Measurements from ENCODE around the gene PLIN3.
A peak's percentile ranks its signal among the peaks of the same experiment; 100 is the strongest.
"Not testable (repeated sequence)": the region's sequence is repeated elsewhere in the genome, so short reads cannot be mapped to it uniquely, and the experiment has no call there.

PLIN3 gene

DNA sequence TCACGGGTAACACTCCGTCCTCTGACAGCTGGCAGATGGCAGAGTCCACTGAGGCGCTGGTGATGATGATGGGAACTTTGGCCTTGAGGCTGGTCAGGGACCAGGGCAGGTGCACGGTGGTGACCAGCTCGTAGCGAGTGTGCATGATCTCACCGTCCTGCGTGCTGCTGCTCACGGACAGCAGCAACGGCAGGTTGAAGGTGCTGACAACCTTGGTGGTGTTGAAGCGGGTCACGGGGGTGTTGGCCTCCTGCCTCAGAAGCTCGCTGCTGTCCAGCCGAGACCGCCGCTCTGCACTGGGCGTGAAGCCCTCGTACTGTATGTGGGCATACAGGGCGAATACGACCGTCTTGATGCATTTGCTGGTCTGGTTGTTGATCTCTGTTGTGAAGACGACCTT is 23.6 kb upstream of the PLIN3 start:
- DNase-seq (ENCODE audit: low spot score): no peak

DNA sequence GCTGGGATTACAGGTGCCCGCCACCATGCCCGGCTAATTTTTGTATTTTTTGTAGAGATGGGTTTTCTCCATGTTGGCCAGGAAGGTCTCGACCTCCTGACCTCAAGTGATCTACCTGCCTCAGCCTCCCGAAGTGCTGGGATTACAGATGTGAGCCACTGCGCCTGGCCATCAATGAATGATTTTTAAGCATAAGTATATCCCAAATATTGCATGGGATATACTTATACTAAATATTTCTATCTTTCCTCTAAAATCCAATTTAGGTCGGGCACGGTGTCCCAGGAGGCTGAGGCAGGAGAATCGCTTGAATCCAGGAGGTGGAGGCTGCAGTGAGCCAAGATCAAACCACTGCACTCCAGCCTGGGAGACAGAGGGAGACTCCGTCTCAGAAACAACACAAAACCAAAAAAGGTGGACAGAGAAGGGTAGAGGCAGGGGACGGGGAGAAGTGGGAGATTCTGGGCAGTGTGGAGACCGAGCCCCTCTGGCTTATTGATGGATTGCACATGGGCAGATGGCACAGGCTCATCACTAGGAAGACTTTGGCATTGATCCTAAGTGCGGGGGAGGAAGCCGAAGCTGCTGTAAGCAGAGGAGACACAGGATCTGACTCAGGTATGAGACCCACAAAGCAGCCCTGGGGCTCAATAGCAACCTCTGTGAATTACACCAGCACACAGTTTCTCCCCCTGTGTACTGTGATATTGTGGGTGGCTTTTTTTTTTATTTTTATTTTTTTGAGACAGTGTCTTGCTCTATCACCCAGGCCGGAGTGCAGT is 21.8 kb upstream of the PLIN3 start:
- no peak for DNase-seq (ENCODE audit: low spot score)

DNA sequence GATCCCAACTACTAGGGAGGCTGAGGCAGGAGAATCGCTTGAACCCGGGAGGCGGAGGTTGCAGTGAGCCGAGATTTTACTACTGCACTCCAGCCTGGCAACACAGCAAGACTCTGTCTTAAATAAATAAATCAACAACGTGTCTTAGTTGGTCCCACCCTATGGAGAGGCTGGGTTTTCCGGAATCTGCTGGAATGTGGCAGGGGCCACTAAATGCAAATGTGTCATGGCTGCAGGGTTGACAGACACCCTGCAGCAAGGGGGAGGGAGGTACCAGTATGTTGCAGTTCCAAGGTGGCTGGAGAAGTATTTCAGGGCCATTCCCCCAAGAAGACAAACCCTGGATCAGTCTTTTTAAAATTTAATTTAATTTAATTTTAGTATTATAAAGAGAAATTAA is 20.3 kb upstream of the PLIN3 start:
- DNase-seq (ENCODE audit: low spot score): not testable (repeated sequence)

DNA sequence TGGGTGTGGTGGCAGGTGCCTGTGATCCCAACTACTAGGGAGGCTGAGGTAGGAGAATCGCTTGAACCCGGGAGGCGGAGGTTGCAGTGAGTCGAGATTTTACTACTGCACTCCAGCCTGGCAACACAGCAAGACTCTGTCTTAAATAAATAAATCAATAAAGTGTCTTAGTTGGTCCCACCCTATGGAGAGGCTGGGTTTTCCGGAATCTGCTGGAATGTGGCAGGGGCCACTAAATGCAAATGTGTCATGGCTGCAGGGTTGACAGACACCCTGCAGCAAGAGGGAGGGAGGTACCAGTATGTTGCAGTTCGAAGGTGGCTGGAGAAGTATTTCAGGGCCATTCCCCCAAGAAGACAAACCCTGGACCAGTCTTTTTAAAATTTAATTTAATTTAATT is 17.5 kb upstream of the PLIN3 start:
- DNase-seq (ENCODE audit: low spot score): not testable (repeated sequence)

DNA sequence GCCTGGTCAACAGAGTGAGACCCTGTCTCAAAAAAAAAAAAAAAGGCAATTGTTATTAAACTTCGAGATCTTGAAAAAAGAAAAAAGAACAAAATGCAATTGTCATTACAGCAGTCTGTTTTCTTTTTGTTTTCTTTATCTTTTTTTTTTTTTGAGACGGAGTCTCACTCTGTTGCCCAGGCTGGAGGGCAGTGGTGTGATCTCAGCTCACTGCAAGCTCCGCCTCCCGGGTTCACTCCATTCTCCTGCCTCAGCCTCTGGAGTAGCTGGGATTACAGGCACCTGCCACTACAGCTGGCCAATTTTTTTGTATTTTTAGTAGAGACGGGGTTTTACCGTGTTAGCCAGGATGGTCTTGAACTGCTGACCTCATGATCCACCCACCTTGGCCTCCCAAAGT is 15.4 kb upstream of the PLIN3 start:
- not testable (repeated sequence) for DNase-seq (ENCODE audit: low spot score)

DNA sequence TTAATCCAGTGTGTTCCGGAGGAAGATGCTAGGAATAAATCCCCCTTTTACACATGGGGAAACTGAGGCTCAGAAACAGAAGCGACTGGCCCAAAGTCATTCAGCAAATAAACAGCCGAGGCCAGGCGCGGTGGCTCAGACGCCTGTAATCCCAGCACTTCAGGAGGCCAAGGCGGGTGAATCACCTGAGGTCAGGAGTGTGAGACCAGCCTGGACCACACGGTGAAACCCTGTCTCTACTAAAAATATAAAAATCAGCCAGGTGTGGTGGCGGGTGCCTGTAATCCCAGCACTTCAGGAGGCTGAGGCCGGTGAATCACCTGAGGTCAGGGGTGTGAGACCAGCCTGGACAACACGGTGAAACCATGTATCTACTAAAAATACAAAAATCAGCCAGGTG is 11.6 kb upstream of the PLIN3 start:
- DNase-seq (ENCODE audit: low spot score): no peak

DNA sequence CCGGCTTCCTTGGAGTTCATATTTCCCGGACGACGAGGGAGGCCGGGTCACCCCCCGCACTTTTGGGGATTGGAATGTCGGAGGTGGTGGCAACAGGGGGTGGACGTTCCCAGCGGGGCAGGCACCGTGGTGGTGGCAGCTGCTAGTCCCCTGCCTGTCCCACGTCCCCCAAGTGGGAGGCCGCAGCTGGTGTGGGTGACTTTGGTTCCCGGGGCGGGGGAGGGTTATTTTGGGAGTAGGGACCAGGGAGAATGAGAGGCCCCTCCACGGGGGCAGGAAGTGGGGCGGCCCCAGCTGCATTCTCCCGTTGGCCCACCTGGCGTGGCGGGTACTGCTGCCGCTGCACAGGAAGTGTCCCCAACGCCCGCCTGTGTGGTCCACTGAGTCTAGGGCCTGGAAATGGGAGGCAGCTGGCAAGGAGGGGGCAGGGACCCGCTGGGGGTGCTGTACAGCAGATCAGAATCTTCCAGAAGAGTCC is 11.1 kb upstream of the PLIN3 start:
- peak; percentile 51 for DNase-seq (ENCODE audit: low spot score)

DNA sequence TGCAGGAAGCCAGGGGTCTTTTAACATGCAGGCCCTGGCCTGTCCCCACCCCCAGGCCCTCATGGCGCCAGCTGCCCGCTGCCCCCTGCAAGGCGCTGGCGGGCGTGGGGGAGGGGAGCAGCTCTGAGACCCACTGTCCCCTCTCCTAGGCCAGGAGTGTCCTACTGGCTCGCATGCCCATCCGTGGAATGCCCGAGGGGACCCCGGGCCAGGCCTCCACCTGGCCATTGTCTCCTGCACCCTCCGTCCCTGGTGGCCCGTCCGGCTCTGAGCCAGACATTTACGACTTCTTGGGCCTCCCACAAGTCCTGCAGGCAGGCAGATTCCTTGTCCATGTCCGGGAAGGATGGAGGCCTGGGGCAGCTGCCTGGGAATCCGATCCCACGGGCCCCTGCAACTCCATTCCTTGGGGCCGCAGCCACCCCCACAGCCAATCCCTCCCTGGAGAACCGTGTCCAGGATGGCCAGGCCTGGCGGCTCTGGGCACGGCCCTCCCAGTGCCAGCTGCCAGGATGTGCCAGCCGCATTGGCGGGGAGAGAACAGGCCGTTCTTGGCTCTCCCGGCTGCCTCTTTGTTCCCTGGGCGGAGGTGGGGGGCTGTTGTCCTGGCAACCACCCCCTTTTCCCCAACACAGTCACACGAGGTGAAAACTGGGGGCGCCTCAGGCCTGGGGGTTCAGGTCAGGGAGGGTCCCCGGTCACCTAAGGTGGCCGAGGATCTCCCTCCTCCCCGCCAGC is 10.5 kb upstream of the PLIN3 start:
- peak; percentile 58 for DNase-seq (ENCODE audit: low spot score)

DNA sequence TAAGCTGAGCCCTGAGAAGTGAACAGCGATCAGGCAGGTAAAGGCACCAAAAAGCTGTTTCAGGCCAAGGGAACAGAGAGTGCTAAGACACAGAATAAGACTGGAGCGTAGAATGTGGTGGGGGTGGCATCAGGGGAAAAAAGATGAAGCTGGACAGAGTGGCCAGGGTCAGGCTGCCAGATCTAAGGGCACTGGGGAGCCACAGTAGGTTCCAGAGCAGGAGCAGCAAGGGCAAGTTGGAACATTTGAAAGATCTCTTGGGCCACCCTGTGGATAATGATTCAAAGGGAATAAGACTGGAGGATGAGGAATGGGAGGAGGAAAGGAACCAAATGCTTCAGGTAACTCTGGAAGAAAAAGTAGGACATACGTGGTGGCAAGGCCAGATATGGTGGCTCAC is 6.5 kb upstream of the PLIN3 start:
- no peak for DNase-seq (ENCODE audit: low spot score)

DNA sequence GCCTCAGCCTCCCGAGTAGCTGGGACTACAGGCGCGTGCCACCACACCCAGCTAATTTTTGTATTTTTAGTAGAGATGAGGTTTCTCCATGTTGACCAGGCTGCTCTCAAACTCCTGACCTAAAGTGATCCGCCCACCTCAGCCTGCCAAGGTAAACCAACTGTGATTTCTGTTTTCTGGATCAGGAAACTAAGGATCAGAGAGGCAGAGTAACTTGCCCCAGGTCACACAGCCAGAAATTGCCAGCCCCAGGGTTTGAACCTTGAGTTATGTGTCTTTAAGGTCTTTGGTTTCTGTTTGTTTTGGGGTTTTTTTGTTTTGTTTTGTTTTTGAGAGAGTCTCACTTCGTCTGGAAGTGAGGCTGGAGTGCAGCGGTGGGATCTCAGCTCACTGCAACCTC is 4.2 kb upstream of the PLIN3 start:
- no peak for DNase-seq (ENCODE audit: low spot score)

DNA sequence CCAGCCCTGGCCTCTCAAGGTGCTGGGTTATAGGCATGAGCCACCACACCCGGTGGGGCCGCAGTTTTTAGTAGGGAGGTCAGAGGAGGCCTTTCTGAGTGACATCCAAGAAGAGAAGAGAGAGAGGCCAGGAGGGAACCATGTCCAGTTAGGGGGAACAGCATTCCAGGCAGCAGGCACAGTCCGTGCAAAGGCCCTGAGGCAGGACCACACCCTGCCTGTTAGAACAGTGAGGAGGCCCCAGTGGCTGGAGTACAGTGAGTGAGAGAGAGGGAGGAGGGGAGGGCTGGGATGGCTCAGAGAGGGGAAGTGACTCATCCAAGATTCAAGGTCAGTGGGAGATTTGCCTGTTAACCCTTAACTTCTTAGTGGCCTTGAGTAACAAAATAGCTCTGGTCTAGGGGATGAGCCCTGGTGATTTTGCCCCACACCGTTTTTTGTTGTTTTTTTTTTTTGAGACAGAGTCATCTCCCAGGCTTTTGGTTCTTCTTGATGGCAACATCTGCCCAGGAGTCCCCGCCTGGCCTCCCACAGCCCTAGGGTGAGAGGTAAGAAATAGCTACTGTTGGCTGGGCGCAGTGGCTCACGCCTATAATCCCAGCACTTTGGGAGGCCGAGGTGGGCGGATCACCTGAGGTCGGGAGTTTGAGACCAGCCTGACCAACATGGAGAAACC is 2.7 kb upstream of the PLIN3 start:
- DNase-seq (ENCODE audit: low spot score): no peak

DNA sequence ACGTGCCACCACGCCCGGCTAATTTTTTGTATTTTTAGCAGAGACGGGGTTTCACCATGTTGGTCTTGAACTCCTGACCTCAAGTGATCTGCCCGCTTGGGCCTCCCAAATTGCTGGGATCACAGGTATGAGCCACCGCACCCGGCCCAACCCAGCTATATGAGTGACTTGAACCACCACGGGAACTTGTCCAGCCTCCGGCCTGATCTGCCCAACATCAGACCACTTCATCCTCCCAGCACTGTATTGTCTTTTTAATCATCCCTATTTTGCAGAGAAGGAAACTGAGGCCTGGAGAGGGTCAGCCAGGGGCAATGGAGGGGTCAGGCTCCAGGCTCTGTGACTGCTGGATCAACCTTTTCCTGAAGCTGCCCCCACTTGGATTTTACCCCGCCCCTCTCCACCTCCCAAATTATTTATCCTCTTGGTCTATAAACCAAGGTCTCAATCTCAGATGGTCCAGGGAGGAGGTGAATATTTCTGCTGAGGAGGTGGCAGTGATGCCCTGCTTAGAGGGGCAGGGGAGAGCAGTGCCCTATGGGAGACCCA is 893 bp upstream of the PLIN3 start:
- no peak for DNase-seq (ENCODE audit: low spot score)

DNA sequence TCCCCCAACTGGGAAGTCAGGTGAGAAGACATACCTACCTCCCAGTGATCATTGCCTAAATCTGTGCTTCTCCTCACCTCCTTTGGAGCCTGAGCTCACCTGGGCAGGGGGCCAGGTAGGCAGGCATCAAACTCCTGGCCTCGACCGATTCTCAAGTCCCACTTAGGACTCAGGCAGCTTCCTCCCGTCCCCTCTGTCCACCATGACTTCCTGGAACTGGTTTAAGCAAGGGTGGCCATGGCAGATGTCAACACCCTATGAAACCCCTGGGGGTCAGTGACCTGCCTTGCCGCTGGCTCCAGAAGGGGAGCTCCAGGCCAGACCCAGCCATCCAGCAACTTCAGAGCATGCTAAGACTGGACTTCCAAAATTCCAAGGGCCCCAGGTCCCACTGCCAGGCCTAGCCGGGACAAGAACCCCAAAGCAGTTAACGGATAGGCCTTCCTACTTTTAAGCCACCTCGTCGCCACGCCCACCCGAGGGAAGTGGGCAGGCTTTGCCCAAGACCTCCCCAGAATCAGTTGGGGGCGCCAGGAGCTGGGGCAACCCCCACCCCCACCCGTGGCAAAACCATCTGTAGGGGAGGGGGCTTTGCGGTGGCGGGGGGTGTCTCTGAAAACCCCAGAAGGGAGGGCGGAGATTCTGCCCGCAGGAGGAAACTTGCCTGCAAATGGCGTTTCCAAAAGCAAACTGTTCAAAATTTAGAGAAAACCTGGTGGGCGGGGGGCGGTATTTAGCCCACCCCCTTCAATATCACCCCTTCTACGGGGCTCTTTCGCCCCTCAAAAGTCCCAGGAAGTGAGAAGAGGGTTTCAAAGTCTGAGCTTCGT is 657 bp downstream of the PLIN3 start:
- DNase-seq (ENCODE audit: low spot score): peak; percentile 73

DNA sequence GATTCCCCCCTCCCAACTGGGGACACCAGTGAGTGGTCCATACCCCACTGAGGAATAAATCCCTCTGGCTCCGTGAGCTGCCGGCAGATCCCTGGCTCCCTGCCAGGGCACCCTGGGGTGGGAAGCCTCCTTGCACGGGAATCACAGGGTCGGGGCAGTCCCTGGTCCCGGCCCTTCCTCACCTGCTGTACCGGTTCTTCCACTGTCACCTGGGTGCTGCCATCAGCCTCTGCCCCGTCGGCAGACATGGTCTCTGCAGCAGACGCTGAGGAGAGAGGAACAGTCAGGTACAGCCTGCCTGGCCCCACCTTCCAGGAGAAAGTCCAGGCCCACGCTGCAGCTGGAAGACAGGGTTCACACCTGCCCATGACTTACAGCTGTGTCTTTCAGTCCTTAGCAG is 6.3 kb downstream of the PLIN3 start:
- DNase-seq (ENCODE audit: low spot score): no peak

DNA sequence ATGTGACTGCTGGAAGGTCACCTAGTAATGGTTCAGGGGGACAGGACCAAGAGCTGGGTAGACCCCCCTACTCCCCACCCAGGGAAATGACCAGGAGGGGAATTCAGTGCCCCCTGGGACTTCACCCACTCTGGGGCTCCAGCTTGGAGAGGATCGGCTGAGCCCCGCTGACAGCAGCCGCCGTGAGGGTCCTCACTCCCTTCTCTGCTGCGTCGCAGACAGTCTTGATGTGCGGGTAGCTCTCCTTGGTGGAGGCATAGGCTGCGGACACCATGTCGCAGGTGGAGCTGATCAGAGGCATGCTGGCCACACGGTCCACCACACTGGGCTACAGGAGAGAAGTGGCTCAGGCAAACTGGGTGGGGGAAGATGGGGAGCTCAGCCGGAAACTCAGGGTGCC is 7.8 kb downstream of the PLIN3 start:
- DNase-seq (ENCODE audit: low spot score): no peak

DNA sequence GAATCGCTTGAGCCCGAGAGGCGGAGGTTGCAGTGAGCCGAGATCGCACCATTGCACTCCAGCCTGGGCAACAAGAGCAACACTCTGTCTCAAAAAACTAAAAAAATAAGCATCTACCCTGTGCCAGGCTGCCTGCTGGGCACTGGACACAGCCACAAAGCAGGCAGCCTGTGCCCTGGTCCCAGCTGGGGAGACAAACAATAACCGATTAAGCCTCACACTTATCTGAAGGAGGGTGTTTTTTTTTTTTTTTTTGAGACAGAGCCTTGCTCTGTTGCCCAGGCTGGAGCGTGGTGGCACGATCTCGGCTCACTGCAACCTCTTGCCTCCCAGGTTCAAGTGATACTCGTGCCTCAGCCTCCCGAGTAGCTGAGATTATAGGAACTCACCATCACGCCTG is 11.0 kb downstream of the PLIN3 start:
- not testable (repeated sequence) for DNase-seq (ENCODE audit: low spot score)

DNA sequence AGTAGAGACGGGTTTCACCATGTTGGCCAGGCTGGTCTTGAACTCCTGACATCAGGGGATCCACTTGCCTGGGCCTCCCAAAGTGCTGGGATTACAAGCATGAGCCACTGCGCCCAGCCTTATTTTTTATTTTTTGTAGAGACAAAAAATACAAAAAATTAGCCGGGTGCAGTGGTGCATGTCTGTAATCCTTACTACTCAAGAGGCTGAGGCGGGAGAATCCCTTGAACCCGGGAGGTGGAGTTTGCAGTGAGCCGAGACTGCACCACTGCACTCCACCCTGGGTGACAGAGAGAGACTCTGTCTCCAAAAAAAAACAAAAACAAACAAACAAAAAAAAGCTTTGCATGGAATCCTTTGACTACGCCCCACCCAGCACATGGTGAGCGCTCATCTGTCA is 14.0 kb downstream of the PLIN3 start:
- not testable (repeated sequence) for DNase-seq (ENCODE audit: low spot score)

DNA sequence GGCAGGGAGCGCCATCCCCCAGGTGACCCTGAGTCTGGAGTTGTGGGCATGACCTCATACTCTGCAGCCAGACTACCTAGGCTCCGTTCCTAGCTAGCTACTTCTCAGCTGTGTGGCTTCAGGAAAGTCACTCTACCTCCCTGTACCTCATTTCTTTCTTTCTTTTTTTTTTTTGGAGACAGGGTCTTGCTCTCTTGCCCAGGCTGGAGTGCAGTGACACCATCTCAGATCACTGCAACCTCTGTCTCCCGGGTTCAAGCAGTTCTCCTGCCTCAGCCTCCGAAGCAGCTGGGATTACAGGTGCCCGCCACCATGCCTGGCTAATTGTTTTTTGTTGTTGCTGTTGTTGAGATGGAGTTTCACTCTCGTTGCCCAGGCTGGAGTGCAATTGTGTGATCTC is 15.0 kb downstream of the PLIN3 start:
- DNase-seq (ENCODE audit: low spot score): no peak

DNA sequence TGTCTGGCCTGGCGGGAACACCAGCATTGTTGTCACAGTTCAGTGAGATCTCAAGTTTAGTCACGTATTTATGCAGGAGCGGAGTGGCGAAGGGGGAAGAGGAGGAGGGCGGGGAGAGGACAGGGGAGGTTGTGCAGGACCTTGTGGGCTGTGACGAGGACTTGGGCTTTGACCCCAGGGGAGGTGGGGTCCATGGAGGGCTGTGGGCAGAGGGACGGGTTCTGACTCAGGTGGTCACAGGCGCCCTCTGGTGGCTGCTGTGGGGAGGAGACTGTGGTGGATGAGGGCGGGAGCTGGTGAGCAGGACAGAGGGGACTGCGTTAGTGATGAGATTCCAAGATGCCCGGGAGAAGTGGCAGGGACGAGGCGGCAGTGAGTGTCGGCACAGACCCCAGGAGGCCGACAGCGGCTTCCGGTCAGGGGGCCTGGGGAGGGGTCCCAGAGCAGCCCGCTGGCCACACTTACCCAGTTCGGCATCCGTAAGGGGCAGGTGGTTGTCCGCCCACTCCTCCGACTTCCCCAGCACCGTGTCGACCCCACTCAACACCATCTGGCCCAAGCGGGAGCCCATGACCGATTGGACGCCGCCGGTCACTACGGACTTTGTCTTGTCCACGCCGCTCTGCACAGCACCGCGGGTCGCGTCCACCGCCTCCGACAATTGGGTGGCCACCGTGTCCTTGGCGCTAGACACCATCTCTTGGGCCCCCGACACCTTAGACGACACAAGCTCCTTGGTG is 15.7 kb downstream of the PLIN3 start:
- peak; percentile 84 for DNase-seq (ENCODE audit: low spot score)

DNA sequence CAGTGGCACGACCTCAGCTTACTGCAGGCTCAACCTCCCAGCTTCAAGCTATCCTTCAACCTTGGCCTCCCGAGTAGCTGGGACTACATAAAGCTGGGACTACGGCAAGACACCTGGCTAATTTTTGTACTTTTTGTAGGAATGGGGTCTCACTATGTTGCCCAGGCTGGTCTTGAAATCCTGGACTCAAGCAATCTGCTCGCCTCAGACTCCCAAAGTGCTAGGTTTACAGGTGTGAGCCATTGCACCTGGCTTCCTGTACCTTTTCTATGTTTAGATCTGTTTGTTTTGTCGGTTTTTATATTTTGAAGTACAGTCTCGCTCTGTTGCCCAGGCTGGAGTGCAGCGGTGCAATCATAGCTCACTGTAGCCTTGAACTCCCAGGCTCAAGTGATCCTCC is 18.4 kb downstream of the PLIN3 start:
- no peak for DNase-seq (ENCODE audit: low spot score)

Data from ecto neural progenitor cell (in vitro differentiated cells).